HFFc6 (cell line): ENCODE measurements around the gene FAAP20. TPM values are rescaled to one million over a fixed set of nuclear protein-coding genes. Genes with fewer than 3 reads are reported as not detected.

ENCODE experiments used
- DNase-seq: peaks from one replicate; pipeline ENCODE4 v3.0.0-alpha.2; 2018
- H3K27ac Mint-ChIP-seq: 2 replicates; pipeline ENCODE4 v1.8.0; 2020; ENCODE audit warnings: mild to moderate bottlenecking, mixed read lengths
- H3K27me3 Mint-ChIP-seq: 2 replicates; pipeline ENCODE4 v1.8.0; 2021; ENCODE audit warnings: mild to moderate bottlenecking, moderate library complexity, mixed read lengths; ENCODE audit not compliant: insufficient read depth
- H3K36me3 Mint-ChIP-seq: 2 replicates; pipeline ENCODE4 v1.8.0; 2021; ENCODE audit warnings: low read depth, mixed read lengths
- H3K4me1 Mint-ChIP-seq: 2 replicates; pipeline ENCODE4 v1.8.0; 2020; ENCODE audit warnings: low read depth, mixed read lengths
- H3K4me3 Mint-ChIP-seq: 2 replicates; pipeline ENCODE4 v1.8.0; 2020; ENCODE audit warnings: mild to moderate bottlenecking, moderate library complexity, mixed read lengths
- H3K9me3 Mint-ChIP-seq: 2 replicates; pipeline ENCODE4 v1.8.0; 2020; ENCODE audit warnings: mild to moderate bottlenecking, mixed read lengths
- total RNA-seq, 6 experiments: library from RNA; stranded (reverse); fragmentation: NEBNext Ultra II Directional; extraction: Animal tissue kit (Norgen Biotek cat#: 25700); gene quantifications; 2 replicates in 1 of 6; 3 replicates in 5 of 6; pipeline ENCODE4 v1.2.3, GENCODE V29; 2021
- TF ChIP-seq, protein P1 (sequence below): fragments of 200-600 bp; sonication (generic); IDR thresholded peaks from 2 replicates; pipeline ENCODE4 v1.5.0; 2021; ENCODE audit warnings: antibody characterized with exemption, mild to moderate bottlenecking

The FAAP20 gene
- total RNA-seq, 6 experiments from 2014 or later = 75.3 to 97.4 (median 82.7) TPM

- H3K4me1 Mint-ChIP-seq = peaks cover 71% of the 10 kb centered on the region
- no peak for DNase-seq
- H3K4me3 Mint-ChIP-seq = peak overlapping the region; percentile 37; the same call in 1 of the 2 replicates
- TF ChIP-seq, protein P1, sequence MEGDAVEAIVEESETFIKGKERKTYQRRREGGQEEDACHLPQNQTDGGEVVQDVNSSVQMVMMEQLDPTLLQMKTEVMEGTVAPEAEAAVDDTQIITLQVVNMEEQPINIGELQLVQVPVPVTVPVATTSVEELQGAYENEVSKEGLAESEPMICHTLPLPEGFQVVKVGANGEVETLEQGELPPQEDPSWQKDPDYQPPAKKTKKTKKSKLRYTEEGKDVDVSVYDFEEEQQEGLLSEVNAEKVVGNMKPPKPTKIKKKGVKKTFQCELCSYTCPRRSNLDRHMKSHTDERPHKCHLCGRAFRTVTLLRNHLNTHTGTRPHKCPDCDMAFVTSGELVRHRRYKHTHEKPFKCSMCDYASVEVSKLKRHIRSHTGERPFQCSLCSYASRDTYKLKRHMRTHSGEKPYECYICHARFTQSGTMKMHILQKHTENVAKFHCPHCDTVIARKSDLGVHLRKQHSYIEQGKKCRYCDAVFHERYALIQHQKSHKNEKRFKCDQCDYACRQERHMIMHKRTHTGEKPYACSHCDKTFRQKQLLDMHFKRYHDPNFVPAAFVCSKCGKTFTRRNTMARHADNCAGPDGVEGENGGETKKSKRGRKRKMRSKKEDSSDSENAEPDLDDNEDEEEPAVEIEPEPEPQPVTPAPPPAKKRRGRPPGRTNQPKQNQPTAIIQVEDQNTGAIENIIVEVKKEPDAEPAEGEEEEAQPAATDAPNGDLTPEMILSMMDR = no peak
- no peaks in the 10 kb centered on the region for H3K9me3 Mint-ChIP-seq
- H3K36me3 Mint-ChIP-seq = peaks cover 20% of the 10 kb centered on the region
- peak overlapping the region; percentile 18 for H3K27ac Mint-ChIP-seq
- no peaks in the 10 kb centered on the region for H3K27me3 Mint-ChIP-seq
Measured at GRCh38 chr1:2235300-2235998, 40.9 kb upstream of the FAAP20 start.

GRCh38 chr1:2234762-2235113 lies 40.2 kb upstream of the FAAP20 start:
- peaks cover 66% of the 10 kb centered on the region for H3K4me1 Mint-ChIP-seq
- H3K4me3 Mint-ChIP-seq = peak overlapping the region; percentile 84
- peaks cover 21% of the 10 kb centered on the region for H3K36me3 Mint-ChIP-seq
- DNase-seq = no peak
- no peaks in the 10 kb centered on the region for H3K27me3 Mint-ChIP-seq
- TF ChIP-seq, protein P1 = no peak
- H3K9me3 Mint-ChIP-seq = no peaks in the 10 kb centered on the region
- peak overlapping the region; percentile 87 for H3K27ac Mint-ChIP-seq

DNA sequence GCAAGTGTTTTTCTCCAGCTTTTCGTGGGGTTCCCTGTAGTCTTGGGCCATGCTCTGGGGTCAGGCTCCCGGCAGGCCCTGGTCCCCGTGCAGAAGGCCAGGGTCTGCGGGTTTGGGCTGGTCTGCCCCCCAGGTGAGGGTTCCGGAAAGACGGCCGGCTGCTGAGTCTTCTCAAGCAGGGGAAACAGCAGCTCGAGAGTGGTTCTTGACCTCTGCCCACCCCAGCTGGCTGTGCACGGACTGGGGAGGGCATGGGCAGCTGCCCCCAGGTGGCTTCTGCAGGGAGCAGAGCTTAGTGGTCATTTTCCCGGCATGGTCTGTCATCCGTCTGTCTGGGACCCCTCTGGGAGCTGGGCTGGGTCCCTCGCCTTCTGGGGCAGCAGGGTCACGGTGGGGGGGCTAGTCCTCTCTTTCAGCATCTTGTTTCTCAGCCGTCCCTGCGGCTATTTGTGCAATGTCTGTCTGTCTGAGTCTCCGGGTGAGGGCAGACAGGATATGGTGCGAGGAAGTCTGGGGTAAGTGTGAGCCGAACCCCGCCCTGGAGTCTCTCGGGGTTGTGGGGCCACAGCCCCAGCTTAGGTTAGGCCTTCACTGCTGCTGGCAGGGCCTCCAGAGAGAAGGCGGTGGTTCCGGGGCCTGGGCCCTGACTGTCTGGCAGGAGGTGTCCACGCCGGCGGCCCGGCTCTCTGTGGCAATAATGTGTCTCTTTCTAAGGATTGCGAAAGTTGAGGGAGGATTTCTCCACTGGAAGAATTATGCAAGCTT lies 39.6 kb upstream of the FAAP20 start:
- Mint-ChIP-seq H3K9me3 (no peaks in the 10 kb centered on the region), H3K4me1 (peaks cover 65% of the 10 kb centered on the region), H3K27me3 (0 out of 2 replicates have a peak, but pooled peaks cover 1% of the 10 kb centered on the region), H3K4me3 (peak overlapping the region; percentile 84), H3K27ac (peak overlapping the region; percentile 87), H3K36me3 (peaks cover 27% of the 10 kb centered on the region)
- peak; percentile 88 for DNase-seq
- TF ChIP-seq, protein P1 = no peak

DNA sequence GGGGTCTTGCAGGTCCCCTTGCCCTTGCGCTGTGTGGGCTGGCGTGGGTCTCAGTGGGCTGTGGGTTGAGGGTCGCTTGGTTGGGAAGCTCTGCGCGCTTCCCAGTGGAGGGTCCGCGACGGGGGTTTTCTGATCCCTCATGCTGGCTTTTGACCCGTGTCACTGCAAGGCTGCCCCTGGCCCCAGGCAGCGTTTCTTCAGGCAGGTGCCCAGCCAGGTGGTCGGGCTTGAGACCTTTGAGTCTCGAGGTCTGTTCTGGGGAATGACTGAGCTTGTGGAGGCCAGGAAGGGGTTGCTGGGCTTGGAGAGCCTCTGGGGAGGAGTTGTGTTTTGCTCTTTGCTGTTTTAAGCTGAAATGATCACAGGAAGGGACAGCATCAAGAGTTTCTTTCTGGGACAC lies 38.9 kb upstream of the FAAP20 start:
- H3K9me3 Mint-ChIP-seq = no peaks in the 10 kb centered on the region
- peaks cover 30% of the 10 kb centered on the region for H3K36me3 Mint-ChIP-seq
- H3K4me3 Mint-ChIP-seq = peak overlapping the region; percentile 84
- DNase-seq = no peak
- TF ChIP-seq, protein P1 = no peak
- peak overlapping the region; percentile 60 for H3K27ac Mint-ChIP-seq
- H3K4me1 Mint-ChIP-seq = peaks cover 65% of the 10 kb centered on the region
- peaks cover 4% of the 10 kb centered on the region for H3K27me3 Mint-ChIP-seq

DNA sequence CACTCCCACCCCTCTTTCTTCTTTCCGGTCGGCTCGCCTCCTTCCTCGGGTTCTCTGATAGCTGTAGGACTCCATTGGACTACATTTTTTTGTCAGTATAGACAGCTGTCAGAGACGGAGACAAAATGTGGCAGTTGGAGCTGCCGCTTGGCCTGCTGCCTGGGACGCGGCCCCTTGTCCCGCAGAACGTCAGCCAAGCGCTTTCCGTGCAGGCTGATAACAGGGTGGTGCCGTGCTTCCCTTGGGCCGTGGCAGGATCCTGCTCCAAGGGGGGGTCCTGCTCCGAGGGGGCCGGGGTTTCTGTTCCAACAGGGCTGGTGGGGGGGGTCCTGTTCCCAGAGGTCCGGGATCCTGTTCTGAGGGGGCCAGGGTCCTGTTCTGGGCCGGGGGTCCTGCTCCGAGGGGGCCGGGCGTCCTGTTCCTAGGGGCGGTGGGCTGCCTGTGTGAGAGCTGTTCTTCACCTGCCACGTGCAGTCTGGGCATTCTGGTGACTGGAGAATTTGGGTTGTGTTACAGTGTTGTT lies 38.4 kb upstream of the FAAP20 start:
- H3K27ac Mint-ChIP-seq = peak overlapping the region; percentile 95
- TF ChIP-seq, protein P1 = no peak
- no peak for DNase-seq
- H3K9me3 Mint-ChIP-seq = no peaks in the 10 kb centered on the region
- peaks cover 65% of the 10 kb centered on the region for H3K4me1 Mint-ChIP-seq
- H3K27me3 Mint-ChIP-seq = peaks cover 4% of the 10 kb centered on the region
- peak overlapping the region; percentile 98 for H3K4me3 Mint-ChIP-seq
- H3K36me3 Mint-ChIP-seq = peaks cover 30% of the 10 kb centered on the region
